ENCODE data around the gene ZP2. TPM values are rescaled to one million over a fixed set of nuclear protein-coding genes. Genes with fewer than 3 reads are reported as not detected.

The ZP2 gene
- total RNA-seq, 1 experiment from 2014 or later, result not detected

GRCh38 chr16:21208446-21209230 is 2.7 kb downstream of the ZP2 start:
- H3K9me3 ChIP-seq (ENCODE audit: control insufficient read depth, low read depth, low read length), result no peaks in the 10 kb centered on the region
- no peak overlapping the region for H3T11ph ChIP-seq (ENCODE audit: low read length)
- H4K5ac ChIP-seq (ENCODE audit: insufficient read length, low read depth, low read length), result no peak overlapping the region
- H3K23ac ChIP-seq (ENCODE audit: insufficient read length, low read depth, low read length), result no peak overlapping the region
- H2BK15ac ChIP-seq (ENCODE audit: low read depth, low read length), result no peak overlapping the region
- no CpG with 5 or more reads among the region's 2 CpGs for WGBS (ENCODE audit: extremely low coverage, insufficient read length, low lambda C conversion rate)
- no peak overlapping the region for H4K8ac ChIP-seq (replicated peaks; ENCODE audit: insufficient read length, low read depth, low read length)
- no peak overlapping the region for H2BK120ac ChIP-seq (ENCODE audit: low read depth, low read length, poor library complexity, severe bottlenecking)
- no peak overlapping the region for H3K14ac ChIP-seq (ENCODE audit: insufficient read depth, low read length)
- H3K36me3 Mint-ChIP-seq (ENCODE audit: insufficient read depth in 1 of 3, low read depth in 3 of 3), result no peaks in the 10 kb centered on the region
- H2BK20ac ChIP-seq (ENCODE audit: low read depth, low read length, poor library complexity, severe bottlenecking), result no peak overlapping the region
- peaks cover 13% of the 10 kb centered on the region for H3K27me3 Mint-ChIP-seq (ENCODE audit: low read depth)
- no peaks in the 10 kb centered on the region for H3K4me1 ChIP-seq (ENCODE audit: insufficient read depth, low read length)
- no peak overlapping the region for H2AK5ac ChIP-seq (ENCODE audit: insufficient read length, low read length)
- no peaks in the 10 kb centered on the region for H3K79me1 ChIP-seq (ENCODE audit: insufficient read depth, low read depth, low read length, poor library complexity, severe bottlenecking)
- no peak overlapping the region for H3K27ac ChIP-seq (ENCODE audit: insufficient read length, low read depth, low read length)
- no peak overlapping the region for H3K27ac Mint-ChIP-seq
- no peak for DNase-seq
- no peak overlapping the region for H3K4me3 Mint-ChIP-seq
- H3K56ac ChIP-seq (ENCODE audit: insufficient read length, low read depth, low read length), result no peak overlapping the region
- H2BK5ac ChIP-seq (ENCODE audit: insufficient read length, low read length), result no peak overlapping the region
- no peaks in the 10 kb centered on the region for H3K9me3 Mint-ChIP-seq
- no peak for TF ChIP-seq CTCF (conservative IDR thresholded peaks at IDR 0.05)
- H3K23me2 ChIP-seq (ENCODE audit: insufficient read length, low read depth, low read length, poor library complexity, severe bottlenecking), result no peaks in the 10 kb centered on the region
- peaks cover under 1 to 4% of the 10 kb centered on the region in 2 experiments; a peak in 2 of 4 replicates for H3K4me1 Mint-ChIP-seq
- H4K91ac ChIP-seq (ENCODE audit: insufficient read length, low read depth, low read length), result no peak overlapping the region
- H2BK12ac ChIP-seq (ENCODE audit: insufficient read length, low read depth, low read length), result no peak overlapping the region
- H3K4me2 ChIP-seq (ENCODE audit: insufficient read depth, insufficient read length, low read length), result no peak overlapping the region
- no peak overlapping the region for H2AFZ ChIP-seq (ENCODE audit: low read length)
- no peak overlapping the region for H3K4ac ChIP-seq (ENCODE audit: low read depth, low read length)
- no peak overlapping the region for H3K9ac ChIP-seq (ENCODE audit: extremely low read depth, insufficient read length, low read length)
- no peaks in the 10 kb centered on the region for H3K27me3 ChIP-seq (ENCODE audit: insufficient read depth, low read length)
- H3K79me2 ChIP-seq (ENCODE audit: insufficient read depth, low read length), result no peaks in the 10 kb centered on the region
- H3K18ac ChIP-seq (ENCODE audit: insufficient read length, low read depth, low read length), result no peak overlapping the region
- no peaks in the 10 kb centered on the region for H4K20me1 ChIP-seq (ENCODE audit: control insufficient read depth, insufficient read depth, insufficient read length)
